NCI-H524 (cell line): ENCODE results near the gene NDC1.
"Not testable (repeated sequence)": the region's sequence is repeated elsewhere in the genome, so short reads cannot be mapped to it uniquely, and the experiment has no call there.

Experiments
- DNase-seq, 2 experiments: peaks; one replicate each; lab custom pipeline; 2025; lab: John Stamatoyannopoulos, UW

Gene NDC1

DNA sequence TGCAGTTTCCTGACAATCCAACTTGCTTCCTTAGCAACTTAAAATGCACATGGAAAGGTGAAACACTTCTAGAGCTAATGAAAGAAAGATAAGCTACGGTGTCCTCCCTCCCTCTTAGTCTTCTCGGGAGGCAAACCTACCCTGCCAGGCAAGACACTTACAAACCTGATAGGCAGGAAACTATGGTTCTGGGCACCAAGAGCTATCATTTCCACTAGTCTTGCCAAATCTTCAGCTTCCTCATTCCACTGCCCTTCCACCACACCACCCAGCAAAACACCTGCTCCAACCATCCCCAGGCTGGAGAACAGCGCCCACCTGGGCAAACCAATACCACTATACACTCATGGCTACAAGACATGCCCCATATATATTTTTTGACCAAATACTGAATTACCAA is 15.2 kb downstream of the NDC1 start:
- no peak for DNase-seq

DNA sequence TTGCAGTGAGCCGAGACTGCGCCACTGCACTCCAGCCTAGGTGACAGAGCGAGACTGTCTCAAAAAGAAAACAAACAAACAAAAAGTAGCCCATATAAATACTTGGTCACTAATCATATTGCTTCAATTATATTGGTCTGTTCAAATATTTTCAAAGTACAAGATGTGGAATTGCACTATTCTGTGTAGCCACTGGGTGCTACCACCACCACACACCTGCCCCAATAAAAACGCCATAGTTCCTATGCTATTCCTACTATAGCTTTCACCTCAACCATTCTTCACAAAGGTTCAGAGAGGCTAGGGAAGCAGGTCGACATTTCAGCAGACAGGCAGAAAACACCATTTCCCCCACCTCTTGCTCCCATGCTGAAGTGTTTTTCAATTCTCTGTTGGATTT is 16.7 kb downstream of the NDC1 start:
- DNase-seq, result no peak

DNA sequence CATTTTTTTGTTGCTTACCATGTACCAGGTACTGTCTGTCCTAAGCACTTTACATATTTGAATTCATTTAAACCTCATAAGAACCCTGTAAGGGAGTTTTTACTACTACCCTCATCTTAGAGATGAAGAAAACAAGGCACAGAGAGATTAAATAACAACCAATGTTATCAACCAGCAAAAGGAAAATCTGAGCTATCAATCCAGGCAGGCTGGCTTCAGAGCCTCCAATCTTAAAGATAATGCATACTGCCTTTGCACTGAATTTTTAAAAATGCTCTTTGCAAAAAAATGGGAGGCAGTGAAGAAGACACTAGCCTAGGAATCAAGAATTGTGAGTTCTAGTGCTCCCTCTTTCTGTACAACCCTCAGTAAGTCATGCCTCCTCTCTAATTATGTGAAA is 18.7 kb downstream of the NDC1 start:
- DNase-seq, result no peak

DNA sequence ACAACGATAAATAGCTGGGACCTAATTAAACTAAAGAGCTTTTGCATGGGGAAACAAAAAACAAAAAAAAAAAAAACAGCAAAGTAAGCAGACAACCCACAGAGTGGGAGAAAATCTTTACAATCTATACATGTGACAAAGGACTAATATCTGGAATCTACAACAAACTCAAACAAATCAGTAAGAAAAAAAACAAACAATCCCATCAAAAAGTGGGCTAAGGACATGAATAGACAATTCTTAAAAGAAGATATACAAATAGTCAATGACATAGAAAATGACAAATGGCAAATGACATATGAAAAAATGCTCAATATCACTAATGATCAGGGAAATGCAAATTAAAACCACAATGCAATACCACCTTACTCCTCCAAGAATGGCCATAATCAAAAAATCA is 21.5 kb downstream of the NDC1 start:
- not testable (repeated sequence) for DNase-seq

DNA sequence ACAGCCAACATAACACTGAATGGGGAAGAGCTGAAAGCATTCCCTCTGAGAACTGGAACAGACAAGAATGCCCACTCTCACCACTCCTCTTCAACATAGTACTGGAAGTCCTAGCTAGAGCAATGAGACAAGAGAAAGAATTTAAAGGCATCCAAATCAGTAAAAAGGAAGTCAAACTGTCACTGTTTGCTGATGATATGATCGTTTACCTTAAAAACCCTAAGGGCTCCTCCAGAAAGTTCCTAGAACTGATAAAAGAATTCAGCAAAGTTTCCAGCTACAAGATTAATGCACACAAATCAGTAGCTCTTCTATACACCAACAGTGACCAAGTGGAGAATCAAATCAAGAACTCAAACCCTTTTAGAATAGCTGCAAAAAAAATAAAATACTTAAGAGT is 22.6 kb downstream of the NDC1 start:
- DNase-seq, result not testable (repeated sequence)

DNA sequence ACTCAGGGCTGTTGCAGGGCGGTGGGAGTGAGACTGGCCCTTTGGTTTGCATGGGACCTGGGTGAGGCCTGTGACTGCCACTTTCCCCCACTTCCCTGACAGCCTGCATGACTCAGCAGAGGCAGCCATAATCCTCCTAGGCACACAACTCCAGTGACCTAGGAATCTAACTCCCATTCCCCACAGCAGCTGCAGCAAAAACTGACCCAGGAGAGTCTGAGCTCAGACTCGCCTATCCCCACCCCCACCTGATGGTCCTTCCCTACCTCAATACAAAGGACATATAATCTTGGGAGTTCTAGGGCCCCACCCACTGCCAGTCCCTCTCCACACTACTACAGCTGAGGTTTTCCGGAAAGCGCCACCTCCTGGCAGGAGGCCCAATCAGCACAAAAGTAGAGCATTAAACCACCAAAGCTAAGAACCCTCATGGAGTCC is 26.7 kb downstream of the NDC1 start:
- DNase-seq, result peak in 1 of 2 experiments; percentile 15

DNA sequence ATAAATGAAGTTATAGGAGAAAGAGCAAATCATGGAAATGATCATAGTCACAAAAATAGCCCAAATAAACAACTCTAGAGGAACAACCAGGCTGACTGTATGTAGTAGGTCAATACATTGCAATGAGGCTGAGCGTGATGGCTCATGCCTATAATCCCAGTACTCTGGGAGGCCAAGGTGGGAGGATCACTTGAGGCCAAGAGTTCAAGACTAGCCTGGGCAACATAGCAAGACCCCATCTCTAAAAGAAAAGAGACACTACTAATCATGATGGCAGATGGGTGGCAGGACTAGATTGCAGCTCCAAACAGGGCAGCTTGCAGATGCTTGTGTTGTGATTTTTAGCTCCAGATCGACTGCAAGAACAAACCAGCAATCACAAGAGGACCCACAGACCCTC is 27.6 kb downstream of the NDC1 start:
- no peak for DNase-seq

DNA sequence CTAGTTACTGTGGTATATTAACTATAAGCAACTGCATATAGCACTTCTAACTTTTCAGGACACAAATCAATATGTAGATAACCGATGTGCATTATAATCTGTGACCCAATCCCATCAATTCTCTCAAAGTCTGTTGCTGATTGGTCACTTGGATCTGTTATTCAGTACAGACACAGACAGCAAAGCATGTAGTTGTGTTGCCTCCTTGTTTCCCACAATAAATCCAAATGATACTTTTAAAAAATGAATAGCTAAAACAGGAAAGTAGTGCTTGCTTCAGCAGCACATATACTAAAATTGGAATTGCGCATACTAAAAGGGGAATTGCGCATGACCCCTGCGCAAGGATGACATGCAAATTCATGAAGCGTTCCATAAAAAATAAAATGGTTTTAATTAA is 28.1 kb downstream of the NDC1 start:
- DNase-seq, result no peak

DNA sequence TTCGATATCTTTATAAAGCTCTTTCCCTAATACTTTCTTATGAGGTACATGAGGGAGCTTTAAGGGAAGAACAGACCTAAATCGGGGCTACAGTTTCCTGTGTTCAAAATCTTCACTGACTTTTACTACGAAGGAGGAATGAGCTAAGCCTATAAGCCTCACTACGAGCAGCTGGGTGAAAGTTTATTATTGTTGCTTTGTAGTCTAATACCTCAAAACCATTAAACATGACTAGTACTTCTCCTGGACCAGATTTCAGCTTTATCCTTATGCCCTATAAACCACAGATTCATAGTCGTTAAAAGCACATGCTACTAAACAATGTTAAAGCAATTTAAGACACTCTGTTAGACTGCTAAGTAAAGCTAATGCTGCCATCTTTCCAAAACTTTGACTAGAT is 30.2 kb downstream of the NDC1 start:
- DNase-seq, result peak; percentile 9 to 52

DNA sequence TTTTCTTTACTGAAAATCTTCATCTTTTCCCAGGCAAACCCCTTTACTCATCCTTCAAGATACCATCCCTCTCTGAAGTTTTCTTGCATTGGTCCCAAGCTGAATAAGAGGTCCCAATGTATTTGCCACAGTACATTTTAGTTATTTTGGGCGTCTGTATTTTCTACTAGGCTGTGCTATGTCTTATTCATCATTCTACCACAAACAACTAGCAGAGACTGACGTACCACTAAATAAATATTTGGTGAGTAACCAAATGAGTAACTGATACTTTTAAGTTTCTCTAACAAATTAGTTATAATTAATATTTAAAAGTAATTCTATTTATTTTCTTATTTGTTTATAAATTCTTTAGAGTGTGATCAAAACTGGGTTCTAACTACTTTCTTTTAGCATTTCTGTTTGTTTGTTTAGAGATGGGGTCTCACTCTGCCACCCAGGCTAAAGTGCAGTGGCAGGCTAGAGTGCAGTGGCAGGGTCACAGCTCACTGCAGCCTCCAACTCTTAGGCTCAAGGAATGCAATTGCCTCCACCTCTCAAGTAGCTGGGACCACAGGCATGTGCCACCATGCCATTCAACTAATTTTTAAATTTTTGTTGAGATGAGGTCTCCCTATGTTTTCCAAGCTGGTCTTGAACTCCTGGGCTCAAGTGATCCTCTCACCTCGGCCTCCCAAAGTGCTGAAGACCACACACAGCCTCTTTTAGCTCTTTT is 33.1 kb downstream of the NDC1 start:
- no peak for DNase-seq

DNA sequence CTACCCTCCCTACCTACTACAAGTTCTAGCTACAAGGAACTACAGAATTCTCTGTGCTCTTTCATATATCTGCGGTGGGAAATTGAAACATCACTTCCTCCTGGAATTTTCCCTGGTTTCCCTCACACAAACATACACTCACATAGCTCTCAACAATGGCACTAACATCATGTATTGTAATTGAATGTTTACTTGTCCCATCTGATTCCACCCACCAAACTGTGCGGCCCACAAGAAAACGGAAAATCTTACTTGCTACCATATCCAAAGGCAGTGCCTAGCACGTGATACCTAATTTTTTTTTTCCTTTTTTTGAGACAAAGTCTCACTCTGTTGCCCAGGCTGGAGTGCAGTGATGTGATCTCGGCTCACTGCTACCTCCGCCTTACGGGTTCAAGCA is 33.9 kb downstream of the NDC1 start:
- DNase-seq, result no peak

DNA sequence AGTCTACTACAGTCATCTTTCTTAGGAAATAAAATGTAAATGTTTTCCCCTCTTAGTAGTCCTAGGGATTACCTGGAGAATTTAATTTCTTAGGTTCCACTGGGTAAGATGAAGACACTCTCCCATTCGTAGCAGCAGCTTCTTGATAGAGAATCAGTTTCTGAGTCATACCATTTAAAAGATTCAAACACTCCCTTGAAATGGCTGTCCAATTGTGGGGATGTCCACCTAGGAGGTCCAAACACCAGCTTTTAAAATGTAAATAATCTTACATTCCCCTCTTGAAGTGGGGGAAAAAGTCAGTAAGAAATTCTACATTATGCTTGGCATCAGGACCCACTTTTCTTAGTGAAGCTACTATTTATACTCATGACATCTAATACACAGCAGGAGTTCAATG is 37.5 kb downstream of the NDC1 start:
- no peak for DNase-seq

DNA sequence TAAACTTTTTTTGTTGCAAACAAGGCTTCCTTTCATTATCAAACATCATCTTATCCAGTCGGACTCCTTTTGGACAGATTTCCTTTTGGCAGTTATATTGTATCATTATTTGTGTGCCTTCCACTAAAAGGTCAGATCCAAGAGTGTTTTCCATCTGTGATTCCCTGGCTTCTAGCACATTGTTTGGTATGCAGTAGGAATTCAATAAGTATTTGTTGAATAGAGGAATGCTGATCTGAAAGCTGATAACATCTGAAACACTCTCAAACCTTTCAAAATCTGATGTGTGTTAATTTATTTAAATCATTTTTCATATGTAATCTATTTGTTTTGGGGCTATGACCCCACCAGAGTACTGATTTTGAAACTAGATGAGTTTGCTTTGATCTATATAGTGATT is 39.0 kb downstream of the NDC1 start:
- DNase-seq, result no peak

DNA sequence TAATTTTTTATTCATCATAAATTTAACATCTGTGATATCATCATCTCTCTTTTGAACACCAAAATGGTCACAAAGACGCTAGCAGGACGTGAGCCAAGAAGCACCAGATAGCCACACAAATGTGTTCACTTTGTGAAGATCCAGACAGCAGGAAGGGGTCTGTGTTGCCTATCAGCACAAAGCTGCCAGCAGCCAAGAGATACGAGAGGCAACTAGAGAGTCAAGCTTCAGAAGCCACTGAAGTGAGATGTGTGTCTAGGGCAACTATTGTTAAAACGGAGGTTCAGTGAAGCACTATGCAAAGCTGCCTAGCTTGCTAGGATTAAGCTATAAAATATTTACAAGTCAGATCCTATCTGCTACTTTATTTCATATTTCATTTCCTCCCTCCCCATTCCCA is 45.3 kb downstream of the NDC1 start:
- no peak for DNase-seq

DNA sequence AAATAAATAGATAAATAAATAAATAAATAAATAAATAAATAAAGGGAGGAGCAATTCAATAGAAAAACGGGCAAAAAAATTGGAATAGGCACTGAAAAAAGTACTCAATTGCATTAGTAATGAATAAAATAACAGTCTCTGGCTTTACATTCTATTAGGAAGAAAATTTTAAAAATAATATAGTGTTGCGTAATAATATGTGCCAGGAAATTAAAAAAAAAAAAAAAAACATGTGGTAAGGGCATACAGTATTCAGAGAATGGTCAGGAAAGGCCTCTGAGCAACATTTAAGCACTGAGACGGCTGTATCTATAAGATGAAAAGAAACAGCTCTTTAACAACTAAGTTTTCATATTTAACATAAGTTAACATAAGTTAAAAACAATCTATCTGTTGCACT is 50.4 kb downstream of the NDC1 start:
- no peak for DNase-seq

DNA sequence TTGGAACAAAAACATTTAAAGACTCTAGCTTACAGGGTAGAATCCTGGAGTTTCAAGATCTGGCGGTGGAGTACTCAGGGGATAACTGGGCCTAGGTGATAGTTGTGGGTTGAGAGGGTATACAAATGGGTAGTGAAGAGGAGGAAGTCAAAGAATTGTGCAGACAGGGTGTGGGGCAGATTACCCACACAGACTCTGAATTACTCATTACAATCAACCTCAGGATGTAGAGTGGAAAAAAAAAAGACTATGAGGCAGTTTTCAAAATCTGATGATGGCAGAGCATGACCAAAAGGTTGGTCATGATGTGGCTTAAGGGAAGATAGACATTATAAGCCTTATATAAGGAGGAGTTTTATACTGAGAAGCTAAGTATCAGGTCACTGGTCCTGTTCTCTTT is 55.0 kb downstream of the NDC1 start:
- DNase-seq, result no peak

DNA sequence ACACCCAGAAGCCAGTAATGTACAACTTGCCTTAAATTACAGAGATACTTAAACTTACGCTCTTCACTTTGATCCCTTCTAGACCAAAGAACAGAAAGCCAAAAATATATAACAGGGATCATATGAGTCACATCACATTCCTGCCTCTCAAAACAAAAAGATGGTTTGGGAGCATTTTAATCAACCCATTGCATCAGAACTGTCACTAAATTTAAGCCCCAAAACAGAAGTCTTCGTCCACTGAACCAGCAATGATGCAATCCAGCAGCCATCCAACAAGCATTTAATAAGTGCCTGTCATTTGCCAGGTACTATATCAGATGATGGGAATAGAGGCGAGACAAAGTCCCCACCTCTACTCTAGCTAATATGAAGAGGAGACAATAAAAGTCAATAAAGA is 56.4 kb downstream of the NDC1 start:
- DNase-seq, result no peak

DNA sequence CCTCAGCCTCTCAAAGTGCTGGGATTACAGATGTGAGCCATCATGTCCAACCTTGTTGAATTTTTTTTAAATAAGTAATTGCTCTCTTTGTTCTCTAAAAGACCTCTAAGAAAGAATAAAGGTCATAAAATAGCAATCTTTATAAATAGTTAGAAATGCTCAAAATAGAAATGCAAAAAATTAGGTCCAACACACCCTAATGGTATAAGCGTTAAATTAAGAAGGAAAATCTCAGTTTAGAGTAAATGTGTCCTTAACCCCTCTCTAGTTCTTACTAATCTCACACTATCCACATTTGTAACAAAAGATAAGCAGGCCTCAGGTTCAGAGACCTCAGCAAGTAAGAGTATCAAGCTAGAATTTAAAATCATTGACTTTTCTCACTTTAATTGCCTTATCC is 60.8 kb downstream of the NDC1 start:
- DNase-seq, result no peak

DNA sequence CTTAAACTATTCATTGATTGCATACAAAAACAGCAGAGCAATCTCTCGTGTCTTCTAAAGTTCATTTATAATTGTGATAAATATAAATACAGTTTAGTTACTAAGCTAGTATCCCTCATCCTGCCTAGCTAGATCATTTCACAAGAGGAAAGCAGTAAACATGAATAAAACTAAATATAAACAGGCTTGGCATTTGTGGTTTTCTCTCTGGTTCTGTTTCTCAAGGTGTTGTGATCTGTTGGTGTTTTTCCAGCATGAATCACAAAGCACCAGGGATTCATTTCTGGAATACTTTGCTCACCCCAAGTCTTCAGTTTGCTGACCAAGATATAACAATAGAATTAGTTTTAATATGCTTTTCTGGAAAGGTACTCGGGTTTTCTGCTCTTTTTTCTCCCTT is 66.4 kb downstream of the NDC1 start:
- no peak for DNase-seq

DNA sequence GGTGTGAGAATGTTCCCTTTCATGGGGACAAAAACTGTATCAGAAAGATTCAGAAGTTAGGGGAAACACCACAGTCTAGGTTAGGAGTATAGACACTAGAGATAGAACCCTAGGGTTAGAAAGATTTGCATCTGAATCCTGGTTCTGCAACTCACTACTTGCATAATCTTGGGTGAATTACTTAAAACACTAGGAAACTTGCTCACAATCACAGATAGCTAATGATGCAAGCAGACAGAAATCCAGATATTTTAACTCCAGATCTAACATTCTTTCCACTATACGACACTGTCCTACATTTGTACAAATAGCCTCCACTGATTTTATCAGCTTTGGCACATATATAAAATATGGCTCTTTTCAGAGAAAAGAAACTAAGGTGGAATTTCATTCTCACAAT is 68.3 kb downstream of the NDC1 start:
- DNase-seq, result no peak

DNA sequence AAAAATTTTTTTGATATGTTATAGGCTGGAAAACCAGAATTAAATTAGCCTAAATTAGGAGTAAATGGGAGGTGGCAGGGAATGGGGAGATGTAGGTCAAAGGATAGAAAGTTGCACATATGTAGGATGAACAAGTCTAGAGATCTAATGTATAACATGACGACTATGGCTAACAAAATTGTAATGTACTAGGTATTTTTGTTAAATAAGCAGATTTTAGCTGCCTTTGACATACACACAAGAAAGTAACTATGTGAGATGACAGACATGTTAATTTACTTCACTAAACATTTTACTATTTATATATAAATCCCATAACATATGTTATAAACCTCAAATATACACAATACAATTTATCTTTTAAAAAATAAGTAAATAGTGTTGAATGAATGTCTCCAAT is 68.9 kb downstream of the NDC1 start:
- DNase-seq, result no peak

DNA sequence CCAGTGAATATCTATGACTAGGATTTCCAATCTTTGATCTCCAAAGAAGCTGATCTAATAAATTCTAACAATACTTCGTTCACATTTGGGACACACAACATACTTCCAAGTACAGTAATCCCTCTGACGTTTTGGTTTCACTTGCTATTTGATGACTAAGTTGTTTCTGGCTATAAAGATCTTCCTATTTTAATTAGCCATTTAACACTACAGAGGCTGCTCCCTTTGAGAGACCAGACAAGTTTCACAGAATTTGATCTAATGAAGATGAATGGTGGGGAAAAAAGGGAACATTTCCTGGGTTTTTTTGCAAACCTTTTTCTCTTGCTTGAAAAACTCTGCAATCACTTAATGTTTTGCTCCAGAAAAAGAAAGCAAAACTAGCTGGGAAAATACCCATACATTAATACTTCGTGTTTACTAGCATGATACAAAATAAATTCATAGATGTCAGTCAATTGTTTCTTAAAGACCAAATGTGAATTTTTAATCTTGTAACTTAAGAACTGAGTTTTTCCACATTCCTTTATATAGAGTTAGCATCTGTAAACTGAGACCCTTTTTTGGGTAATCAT is 71.2 kb downstream of the NDC1 start:
- no peak for DNase-seq

DNA sequence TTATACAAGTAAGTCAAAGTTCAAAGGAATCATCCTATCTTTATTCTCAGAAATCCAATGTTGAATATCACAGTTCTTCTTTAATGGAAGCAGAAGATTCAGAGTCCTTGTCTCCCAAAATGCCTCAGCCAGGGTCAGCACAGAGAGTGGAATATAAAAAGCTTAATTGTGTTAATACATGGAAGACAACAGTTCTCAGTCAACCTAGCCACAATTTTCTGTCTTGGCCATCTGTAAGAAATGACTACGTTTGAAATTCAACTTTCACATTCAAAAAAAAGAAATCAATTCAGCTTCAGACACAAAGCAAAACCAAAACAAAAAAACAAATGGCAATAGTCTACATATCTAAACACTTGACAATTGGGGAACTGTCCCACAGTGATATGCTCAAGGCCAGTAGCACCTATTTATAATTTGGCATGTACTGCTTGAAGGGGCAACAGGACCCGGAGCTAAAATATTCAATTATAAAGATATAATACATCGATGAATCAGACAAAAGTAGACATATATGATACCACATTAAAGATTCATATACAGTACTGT is 71.8 kb downstream of the NDC1 start:
- no peak for DNase-seq

DNA sequence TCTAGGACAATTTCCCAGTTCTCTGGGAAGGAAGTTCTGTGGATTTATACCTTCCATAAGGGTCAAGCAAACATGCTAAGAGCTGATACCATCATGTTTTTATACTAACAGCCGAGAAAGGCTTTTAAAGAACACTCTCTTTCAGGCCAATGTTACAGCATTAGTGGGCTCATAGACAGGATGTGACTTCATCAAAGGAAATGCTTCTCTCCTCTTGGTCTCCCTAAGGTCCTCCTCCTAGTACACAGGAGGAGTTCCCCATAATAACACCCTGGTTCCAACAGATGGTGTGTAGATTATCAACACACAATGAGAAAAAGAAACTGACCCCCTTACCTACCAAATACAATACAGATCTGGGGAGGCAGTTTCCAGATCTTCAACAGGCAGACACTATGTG is 72.4 kb downstream of the NDC1 start:
- no peak for DNase-seq
